GM19240 (cell line): ENCODE data around the gene KLF13.

Experiments used
- DNase-seq: peaks from one replicate; pipeline ENCODE4 v3.0.0; 2011; ENCODE audit warnings: low spot score; ENCODE audit not compliant: insufficient read length

Gene KLF13

DNA sequence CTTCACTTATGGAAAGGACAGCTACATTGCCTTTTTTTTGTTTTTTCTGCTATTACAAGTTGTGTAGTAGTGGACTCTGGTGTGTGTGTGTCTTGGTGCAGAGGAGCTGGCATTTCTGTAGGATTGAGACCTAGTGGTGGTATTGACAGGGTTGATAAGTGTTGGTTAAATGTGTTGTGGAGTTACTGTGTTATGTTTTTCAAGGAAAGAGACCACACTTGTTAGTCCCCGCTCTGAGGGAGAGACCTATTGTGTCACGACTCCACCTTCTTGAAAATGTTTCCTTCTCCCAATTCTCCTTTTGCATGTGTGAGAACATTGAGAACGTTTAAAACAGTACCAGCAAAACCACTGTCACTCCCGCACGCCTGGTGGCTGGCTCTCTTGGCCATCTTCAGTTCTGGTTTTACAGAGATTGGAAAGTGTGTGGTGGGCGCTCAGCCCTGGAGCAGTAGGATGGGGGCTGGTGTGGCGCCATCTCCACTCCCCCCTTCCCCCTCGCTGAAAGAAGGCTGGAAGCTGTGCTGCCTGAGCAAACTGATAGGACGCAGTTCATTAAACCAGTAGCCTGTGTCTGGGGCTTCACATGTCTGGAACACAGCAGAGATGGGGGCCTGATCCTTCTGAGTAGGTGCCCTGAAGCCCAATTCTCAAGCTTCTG is 5.5 kb downstream of the KLF13 start:
- no peak for DNase-seq

DNA sequence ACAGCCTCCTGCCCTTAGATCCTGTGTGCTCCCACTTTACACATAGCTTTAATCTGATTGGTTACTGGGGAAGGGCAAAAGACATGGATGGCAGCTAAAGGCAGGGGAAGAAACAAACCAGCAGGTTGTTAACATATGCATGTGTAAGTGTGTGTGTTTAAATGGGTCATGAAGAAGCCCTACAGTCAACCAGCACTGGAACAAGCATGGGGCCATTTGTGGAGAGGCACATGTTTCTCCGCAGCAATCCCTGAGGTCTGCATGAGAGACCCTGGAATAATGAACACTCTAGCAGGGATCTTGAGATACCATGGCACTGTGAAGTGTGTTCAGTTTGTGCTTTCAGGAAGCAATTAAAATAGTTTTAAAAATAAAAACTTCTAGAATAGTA is 6.0 kb downstream of the KLF13 start:
- DNase-seq = no peak

DNA sequence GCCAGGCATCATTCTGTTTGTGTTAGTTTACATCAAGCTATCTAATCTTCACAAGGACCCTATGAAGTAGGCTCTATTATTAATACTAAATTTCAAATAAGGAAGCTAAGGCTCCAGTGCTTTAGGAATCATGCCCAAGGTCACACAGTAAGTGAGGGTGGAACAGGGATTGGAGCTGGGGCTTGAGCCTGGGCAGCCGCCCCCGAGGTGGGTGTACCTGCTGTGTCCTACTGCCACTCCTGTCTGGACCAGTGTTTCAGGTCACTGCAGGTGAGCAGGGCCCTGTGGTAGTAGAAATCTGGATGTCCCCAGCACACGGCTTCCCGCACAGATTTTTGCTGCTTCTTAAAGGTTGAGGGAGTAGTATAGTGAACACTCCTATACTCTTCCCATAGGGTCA is 6.5 kb downstream of the KLF13 start:
- DNase-seq = no peak

DNA sequence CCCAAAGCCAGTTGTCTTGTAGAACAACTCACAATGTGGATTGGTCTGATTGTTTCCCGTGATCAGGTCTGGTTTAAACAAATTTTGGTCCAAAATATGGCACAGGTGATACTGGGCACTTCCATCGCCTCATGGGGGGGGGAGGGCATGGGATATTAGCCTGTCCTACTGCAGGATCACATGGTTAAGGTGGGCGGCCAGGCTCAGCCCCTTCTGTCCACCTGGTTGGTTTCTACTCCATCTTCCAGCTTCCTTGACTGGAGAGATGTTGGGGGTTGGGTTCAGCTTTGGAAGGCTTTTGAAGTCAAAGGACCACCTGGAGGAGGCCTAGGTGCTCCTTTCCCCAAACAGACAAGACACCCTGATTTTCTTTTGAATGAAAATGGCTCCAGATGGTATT is 7.2 kb downstream of the KLF13 start:
- DNase-seq = no peak

DNA sequence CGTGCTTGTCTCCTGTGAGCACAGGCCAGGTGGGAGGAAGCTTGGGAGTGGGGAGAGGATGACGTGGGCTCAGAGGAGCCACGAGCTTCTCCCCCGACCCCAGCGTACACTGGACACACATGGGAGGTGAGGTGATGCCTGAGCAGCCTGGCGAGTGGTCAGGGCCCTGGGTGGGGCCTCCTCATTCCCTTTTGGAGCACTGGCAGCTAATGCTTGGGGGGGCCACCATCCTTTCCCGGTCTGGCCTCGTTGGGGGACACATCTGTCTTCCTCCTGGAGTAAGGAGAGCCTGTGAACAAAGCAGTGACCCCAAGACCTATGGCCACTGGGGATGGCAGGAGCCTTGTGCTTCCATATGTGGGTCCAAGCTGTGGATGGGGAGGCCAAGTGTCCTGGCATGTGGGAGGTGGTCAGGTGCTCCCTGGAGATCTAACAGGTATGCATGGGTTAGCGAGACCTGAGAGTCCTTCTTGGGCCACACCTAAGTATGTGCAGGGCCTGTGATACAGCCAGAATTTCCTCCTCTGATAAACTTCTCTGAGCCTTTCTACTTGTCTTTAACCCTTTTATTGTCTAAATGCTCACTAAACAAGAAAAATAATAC is 9.5 kb downstream of the KLF13 start:
- DNase-seq = no peak

DNA sequence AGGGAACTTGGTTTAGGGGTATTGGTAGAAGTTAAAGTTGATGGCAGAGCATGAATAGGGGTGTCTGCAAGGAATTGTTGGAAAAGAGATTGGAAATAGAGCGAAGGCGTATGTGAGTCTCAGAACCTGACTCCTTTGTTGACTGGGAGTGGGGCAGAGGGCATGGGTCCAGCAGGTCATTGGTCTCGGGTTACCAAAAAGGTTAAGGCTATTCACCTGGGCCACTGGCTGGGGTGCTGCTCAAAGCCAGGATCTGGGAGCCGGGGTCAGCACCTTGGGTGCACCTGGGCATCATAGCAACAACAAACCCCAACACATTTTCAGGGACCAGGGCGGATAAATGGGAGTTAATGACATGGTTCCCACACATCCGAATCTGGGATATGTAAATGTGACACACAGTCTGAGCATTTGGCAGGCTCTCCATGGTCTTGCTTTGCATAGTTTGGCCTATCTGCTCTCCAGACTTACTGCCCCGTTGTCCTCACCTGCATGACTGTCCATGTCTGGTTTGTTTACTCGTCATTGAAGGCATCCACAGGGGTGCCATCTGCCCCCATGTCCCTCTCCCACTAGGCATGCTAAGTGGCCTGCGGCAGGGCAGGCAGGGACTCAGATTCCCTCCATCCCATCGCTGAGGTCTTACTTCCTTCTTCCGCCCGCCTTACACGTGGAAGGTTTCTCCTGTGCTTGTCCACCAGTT is 10.1 kb downstream of the KLF13 start:
- no peak for DNase-seq

DNA sequence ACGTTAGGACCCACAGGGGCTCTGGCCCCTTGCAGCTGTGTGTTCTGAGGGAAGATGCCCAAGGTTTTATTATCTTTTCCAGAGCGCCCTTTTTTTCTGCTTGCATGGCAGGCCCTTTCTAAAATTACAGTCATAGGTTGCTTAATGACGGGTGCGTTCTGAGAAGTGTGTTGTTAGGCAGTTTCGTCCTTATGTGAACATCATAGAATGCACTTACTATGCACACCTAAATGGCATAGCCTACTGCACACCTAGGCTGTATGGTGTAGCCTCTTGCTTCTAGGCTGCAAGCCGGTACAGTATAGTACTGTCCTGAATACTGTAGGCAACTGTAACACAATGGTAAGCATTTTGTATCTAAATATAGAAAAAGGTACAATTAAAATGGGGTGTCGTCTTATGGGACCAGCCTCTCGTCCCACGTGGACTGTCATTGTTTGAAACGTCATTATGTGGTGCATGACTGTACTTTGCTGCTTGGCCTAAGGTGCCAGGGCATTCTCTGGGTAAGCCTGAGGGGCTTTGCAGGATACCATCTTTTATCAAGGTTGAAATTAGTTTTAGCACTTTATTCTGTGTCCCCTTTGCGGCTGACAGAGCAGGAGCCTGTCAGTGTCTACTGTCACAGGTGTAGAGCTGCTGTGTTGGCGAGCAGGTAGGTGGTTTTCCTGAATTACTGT is 10.9 kb downstream of the KLF13 start:
- DNase-seq = no peak

DNA sequence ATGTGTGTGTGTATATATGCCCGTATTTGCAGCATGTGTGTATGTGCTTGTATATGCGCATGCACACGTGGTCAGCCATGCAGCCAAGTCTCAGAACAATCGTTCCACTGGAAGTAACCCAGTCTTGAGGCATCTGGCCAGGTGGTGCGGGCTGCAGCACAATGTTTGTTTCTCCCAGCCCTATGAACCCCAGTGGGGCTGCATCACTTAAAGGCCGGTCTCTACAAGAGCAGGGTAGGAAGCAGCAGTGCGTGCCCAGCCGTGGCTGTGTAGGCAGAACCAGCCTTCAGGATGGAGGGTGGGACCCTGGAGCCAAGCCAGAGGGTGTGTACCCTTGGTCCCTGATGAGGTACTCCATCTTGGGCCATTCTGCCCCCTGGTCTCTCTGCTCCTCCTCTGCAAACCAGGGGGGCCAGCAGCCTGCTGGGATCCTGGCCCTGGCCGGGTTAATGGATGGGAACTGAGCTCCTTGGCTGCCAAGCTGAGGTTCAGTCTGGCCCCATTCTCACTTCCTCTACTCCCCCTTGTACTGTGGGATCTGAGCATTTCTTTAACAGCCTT is 11.8 kb downstream of the KLF13 start:
- DNase-seq = no peak

DNA sequence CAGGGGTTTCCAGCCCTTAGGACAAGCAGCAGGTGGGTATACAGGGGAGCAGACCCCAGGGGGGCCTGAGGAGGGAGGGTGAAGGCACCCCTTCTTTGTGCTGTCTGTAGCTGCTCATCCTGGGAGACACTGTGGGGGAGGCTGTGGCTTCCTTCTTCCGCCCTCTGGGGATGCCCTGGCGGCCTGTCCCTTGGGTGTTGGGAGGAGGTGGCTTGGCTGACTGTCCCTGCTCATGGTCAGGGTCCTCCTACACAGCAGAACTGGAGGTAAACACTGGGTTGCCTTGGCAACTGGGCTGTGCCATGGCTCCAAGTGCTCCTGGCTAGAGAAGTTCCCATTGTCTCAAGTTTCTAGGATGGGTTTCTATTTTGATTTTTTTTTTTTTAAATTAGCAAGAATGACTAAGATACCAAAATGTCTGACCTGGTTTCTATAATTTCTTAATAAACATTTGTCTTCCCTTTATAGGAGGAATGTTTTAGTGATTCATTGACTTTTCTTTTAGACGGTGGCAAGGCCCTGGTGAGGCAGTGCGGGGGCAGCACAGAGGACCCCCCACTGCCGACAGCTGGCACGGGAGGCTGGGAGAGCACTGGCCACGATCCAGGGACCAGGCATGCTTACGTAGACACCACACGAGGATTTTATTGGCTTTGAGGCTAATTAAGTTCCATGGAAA is 12.4 kb downstream of the KLF13 start:
- DNase-seq = no peak

DNA sequence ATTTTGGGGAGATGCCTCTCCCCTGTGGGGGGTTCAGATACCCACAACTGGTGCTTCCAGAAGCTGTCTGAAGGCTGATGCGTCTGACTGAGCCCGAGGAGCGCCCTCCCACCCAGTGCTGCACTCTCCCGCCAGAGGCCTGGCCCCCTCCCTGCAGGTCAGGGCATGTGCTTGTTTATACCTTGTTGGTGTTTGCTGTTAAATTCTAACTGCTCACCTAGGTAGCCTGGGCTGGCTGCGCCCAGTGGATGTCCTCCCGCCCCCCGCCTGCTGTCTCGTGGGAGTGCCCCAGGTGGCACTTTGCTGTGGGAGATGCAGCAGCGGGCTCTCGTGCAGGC is 12.9 kb downstream of the KLF13 start:
- no peak for DNase-seq

DNA sequence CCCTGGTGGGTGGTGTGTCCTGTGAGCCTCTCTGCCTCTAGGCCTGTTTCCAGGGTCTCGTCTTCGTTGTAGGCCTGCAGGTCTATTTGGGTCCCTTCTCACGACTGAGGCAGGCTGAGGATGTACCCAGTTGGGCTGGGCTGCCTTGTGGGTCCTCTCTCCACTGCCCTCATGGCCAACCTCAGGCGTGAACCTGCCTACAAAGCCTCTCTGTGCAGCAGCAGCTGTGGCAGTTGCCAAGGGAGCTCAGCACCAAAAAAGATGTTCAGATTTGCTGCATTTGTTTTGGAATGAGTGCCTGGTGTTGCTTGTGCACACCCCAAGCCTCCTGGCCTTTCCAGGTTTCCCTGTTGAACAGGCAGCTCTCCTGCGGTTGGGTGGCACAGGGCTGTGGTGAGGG is 13.4 kb downstream of the KLF13 start:
- no peak for DNase-seq

DNA sequence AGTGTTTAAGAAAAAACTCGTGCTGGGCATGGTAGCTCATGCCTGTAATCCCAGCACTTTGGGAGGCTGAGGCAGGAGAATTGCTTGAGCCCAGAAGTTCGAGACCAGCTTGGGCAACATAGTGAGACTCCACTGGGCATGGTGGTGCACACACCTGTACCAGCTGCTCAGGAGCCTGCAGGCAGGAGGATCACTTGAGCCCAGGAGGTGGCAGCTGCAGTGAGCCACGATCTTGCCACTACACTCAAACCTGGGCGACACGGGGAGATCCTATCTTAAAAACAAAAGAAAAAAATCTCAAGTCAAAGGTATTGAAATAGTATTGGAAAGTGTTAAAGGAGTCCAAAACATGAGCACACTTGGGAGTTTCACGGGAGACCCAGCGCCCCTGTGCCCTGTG is 14.0 kb downstream of the KLF13 start:
- DNase-seq = no peak

DNA sequence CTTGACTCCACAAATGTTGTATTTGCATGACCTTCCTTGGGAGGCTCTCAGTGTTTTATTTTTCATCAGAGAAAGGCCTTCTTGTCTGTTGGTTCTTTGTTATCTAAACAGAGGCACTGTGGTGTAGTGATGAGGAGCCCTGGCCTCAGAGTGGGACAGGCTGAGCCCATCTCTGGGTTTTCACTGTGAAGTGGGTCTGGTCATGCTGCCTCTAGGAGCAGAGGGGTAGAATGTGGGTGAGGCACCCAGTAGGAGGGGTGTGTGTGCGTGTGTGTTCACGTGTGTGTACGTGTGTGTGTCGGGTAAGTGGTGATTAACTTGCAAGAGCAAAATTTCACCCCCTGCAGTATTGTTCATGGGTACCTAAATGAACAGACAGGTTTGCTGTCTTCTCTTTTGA is 14.4 kb downstream of the KLF13 start:
- no peak for DNase-seq

DNA sequence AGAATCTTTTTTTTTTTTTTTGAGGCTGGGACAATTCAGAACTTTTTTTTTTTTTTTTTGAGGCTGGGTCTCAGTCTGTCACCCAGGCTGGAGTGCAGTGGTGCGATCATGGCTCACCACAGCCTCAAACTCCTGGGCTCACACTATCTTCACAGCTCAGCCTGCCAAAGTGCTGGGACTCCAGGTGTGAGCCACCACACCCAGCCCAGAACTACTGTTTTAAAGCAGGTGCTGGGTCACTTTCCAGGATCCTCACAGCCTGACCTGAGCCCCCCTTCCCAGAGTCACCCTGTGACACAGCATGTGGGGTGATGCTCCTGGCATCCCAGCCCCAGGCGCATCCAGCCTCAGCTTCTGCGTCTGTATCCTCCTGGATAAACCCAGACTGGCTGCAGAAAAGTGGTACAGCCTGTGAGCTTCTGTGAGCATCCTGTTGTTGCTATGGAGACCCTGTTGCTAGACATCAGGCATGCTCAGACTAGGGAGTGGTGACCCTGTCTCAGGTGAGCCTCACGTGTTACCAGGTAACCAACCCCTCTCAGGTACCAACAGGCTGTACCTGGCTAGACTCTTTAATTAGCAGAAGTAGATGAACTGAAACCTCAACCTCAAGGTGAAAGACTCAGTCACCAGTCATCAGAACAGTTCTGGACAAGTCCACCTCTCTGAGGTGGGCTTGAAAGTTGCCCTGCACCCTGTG is 15.0 kb downstream of the KLF13 start:
- DNase-seq = no peak

DNA sequence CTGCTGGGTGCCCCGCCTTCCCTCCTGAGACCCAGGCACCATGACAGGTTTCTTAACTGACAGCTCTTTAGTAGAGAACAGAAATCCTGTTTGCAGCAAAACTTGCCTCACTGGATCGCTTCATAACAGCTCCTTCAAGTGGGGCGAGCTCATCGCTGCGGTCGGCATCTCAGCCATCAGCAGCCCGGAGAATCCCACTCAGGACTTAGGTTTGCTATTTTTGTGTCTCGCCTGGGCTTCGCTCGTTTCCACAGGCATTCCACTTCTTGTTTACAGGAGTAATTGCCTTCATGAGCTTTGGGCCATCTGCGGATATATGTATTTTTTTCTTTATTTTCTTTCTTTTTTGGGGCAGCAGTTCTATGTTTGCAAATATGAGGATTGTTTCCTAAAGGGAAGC is 15.7 kb downstream of the KLF13 start:
- no peak for DNase-seq

DNA sequence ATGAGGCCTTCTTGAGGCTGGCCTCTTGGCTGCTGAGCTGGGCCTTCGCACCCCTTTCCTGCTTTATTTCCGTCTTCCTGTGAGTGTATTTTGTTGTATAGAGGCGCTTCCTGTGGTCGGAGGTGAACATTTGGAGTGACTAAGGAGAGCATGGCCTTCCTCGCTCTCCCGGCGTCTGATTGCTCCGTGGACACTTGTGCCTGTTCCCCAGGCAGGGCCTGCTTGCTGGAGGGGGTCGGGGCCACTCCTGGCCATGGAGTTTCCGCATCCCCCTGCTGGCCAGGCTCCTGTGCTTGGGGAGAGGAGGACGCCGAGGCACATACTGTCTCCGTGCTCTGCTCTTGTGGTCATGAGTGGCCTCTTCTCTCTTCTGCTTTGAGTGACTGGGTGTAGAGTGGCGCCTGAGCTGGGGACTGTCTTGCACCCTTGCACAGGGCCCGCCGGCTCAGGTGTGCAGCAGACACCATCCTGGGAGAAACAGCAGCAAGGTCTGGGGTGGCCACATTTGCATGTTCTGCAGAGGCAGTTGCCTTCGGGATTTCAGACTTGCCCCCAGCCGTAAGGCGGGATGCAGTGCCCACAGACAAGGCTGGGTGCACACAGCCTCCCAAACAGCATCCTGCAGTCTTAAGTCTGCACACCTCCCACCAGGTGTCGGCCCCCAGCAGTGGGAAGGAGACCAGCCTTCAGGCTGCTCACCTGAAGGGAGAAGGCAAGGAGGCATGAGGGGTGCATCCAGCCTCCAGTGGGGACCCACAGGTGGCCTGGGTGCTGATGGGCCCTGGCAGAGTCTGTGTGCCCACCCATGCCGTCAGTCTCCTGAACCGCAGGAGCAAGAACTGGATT is 16.4 kb downstream of the KLF13 start:
- no peak for DNase-seq

DNA sequence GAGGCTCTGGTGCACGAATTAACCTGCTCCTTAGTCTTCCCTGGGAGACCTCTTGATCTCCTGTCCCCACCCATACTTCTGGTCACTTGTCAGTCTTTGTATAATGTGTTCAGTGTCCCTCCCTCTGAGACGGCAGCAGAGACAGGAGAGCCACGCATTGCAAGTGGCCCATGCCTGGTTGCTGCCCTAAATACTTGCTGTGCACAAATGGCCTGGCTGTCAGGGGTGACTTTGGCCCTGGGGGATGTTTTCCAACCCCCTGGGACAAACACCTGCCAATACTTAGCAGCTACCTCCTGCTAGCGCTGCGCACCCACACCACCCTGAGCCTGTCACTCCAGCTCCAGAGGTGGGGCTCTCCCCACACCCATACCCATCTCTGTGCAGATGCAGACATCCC is 17.2 kb downstream of the KLF13 start:
- DNase-seq = no peak

DNA sequence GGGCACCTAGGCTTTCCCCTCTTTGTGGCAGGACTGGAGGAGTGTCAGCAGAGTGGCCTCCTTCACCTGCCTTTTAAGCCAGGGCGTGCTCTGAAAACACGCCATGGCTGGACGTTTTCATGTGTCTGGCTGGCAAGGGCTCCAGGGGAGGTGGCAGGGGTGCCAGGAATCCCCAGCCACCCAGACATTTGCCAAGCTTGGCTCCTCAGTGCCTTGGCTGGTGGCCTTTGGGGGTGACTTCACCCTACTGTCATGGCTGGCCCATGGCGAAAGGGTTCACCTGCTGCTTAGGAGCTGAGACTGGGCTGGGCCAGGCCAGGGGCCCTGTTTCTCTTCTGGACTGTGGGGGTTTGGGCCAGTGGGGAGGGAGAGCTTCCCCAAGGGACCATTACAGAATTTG is 17.6 kb downstream of the KLF13 start:
- no peak for DNase-seq

DNA sequence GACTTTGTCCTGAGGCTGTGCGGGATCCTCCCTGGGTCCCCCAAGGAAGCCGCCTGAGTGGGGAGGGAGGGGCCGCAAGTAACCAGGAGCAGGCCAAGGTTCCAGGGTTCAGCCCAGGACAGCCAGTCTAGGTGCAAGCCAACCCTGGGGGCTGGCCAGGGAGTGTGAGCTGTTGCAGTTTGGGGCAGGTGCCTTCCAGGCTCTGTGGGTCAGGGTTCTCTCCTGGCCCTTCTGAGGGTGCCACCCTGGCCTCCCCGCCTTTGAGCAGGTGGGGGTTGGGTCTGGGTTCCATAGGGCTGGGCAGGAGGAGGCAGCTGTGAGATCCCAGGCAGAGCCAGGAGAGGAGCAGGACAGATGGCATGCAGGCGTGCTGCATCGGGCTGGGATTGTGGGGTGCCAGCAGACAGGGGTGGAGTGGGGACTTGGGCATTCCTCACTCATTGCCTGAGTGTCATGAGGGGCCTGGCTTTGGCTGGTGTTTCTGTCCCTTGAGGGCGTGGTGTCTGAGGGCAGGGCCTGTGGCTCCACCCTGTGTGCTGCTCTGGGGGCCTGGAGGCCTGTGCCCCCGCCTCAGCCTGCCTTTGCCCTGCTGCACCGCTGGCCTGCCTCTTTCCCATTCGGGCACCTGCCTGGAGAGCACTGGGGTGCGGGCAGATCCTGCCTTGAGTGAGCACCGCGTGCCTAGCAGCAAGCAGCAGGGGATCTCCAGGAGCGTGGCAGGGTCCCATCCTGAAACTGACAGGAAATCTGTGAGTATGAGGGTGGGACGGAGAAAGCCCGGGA is 18.4 kb downstream of the KLF13 start:
- no peak for DNase-seq
